Measurements from ENCODE around the gene POSTN.

GRCh38 chr13:37632294-37632693 lies 33.7 kb upstream of the POSTN start:
- TF ChIP-seq ISL1 (CRISPR knock-in tag; IDR thresholded peaks at IDR 0.05): no peak
- TF ChIP-seq ZNF565 (CRISPR knock-in tag; conservative IDR thresholded peaks at IDR 0.05; ENCODE audit: low read depth): no peak
- no peak for TF ChIP-seq ZFP30 (CRISPR knock-in tag; IDR thresholded peaks at IDR 0.05)
- TF ChIP-seq PATZ1 (CRISPR knock-in tag; IDR thresholded peaks at IDR 0.05; ENCODE audit: borderline replicate concordance): no peak
